ENCODE results near the gene AKR1D1.
"Not testable (repeated sequence)": the region's sequence is repeated elsewhere in the genome, so short reads cannot be mapped to it uniquely, and the experiment has no call there.

Gene AKR1D1

GRCh38 chr7:138125598-138126111 is 49.4 kb downstream of the AKR1D1 start:
- no peak overlapping the region for H3K4me3 ChIP-seq (ENCODE audit: low read length)
- no peaks in the 10 kb centered on the region for H3K36me3 ChIP-seq (ENCODE audit: control insufficient read depth, insufficient read depth, low read length, severe bottlenecking)
- DNase-seq (ENCODE audit: low read depth): no peak
- H3K9ac ChIP-seq (ENCODE audit: low read length): no peak overlapping the region
- no peaks in the 10 kb centered on the region for H3K9me3 ChIP-seq (ENCODE audit: control insufficient read depth, low read length)
- no peaks in the 10 kb centered on the region for H3K4me1 ChIP-seq (ENCODE audit: control insufficient read depth, insufficient read depth, low read length)
- no peaks in the 10 kb centered on the region for H3K27me3 ChIP-seq (replicated peaks; ENCODE audit: control insufficient read depth, insufficient read depth, low read length)

- H3K27me3 ChIP-seq (replicated peaks; ENCODE audit: control insufficient read depth, insufficient read depth, low read length): no peaks in the 10 kb centered on the region
- no peaks in the 10 kb centered on the region for H3K36me3 ChIP-seq (ENCODE audit: control insufficient read depth, insufficient read depth, low read length, severe bottlenecking)
- H3K9me3 ChIP-seq (ENCODE audit: control insufficient read depth, low read length): no peaks in the 10 kb centered on the region
- no peak overlapping the region for H3K9ac ChIP-seq (ENCODE audit: low read length)
- no peaks in the 10 kb centered on the region for H3K4me1 ChIP-seq (ENCODE audit: control insufficient read depth, insufficient read depth, low read length)
- H3K4me3 ChIP-seq (ENCODE audit: low read length): no peak overlapping the region
- no peak for DNase-seq (ENCODE audit: low read depth)
Observed at GRCh38 chr7:138126928-138127327, 50.7 kb downstream of the AKR1D1 start.

GRCh38 chr7:138127996-138128395 is 51.7 kb downstream of the AKR1D1 start:
- H3K27me3 ChIP-seq (replicated peaks; ENCODE audit: control insufficient read depth, insufficient read depth, low read length): no peaks in the 10 kb centered on the region
- no peak overlapping the region for H3K9ac ChIP-seq (ENCODE audit: low read length)
- no peak overlapping the region for H3K4me3 ChIP-seq (ENCODE audit: low read length)
- H3K36me3 ChIP-seq (ENCODE audit: control insufficient read depth, insufficient read depth, low read length, severe bottlenecking): no peaks in the 10 kb centered on the region
- no peaks in the 10 kb centered on the region for H3K9me3 ChIP-seq (ENCODE audit: control insufficient read depth, low read length)
- no peak for DNase-seq (ENCODE audit: low read depth)
- H3K4me1 ChIP-seq (ENCODE audit: control insufficient read depth, insufficient read depth, low read length): no peaks in the 10 kb centered on the region

GRCh38 chr7:138129551-138130165 is 53.4 kb downstream of the AKR1D1 start:
- Histone ChIP-seq H3K9me3 (ENCODE audit: control insufficient read depth, low read length) (no peaks in the 10 kb centered on the region), H3K4me3 (ENCODE audit: low read length) (no peak overlapping the region), H3K27me3 (replicated peaks; ENCODE audit: control insufficient read depth, insufficient read depth, low read length) (no peaks in the 10 kb centered on the region), H3K4me1 (ENCODE audit: control insufficient read depth, insufficient read depth, low read length) (no peaks in the 10 kb centered on the region), H3K36me3 (ENCODE audit: control insufficient read depth, insufficient read depth, low read length, severe bottlenecking) (no peaks in the 10 kb centered on the region), H3K9ac (ENCODE audit: low read length) (no peak overlapping the region)
- no peak for DNase-seq (ENCODE audit: low read depth)

- Histone ChIP-seq H3K4me3 (ENCODE audit: low read length) (no peak overlapping the region), H3K27me3 (replicated peaks; ENCODE audit: control insufficient read depth, insufficient read depth, low read length) (no peaks in the 10 kb centered on the region), H3K36me3 (ENCODE audit: control insufficient read depth, insufficient read depth, low read length, severe bottlenecking) (no peaks in the 10 kb centered on the region), H3K4me1 (ENCODE audit: control insufficient read depth, insufficient read depth, low read length) (no peaks in the 10 kb centered on the region), H3K9me3 (ENCODE audit: control insufficient read depth, low read length) (no peaks in the 10 kb centered on the region), H3K9ac (ENCODE audit: low read length) (no peak overlapping the region)
- DNase-seq (ENCODE audit: low read depth): no peak
Observed at GRCh38 chr7:138137423-138138171, 61.3 kb downstream of the AKR1D1 start.

GRCh38 chr7:138138244-138138643 is 62.0 kb downstream of the AKR1D1 start:
- Histone ChIP-seq H3K9ac (ENCODE audit: low read length) (no peak overlapping the region), H3K36me3 (ENCODE audit: control insufficient read depth, insufficient read depth, low read length, severe bottlenecking) (no peaks in the 10 kb centered on the region), H3K9me3 (ENCODE audit: control insufficient read depth, low read length) (no peaks in the 10 kb centered on the region), H3K4me1 (ENCODE audit: control insufficient read depth, insufficient read depth, low read length) (no peaks in the 10 kb centered on the region), H3K27me3 (replicated peaks; ENCODE audit: control insufficient read depth, insufficient read depth, low read length) (no peaks in the 10 kb centered on the region), H3K4me3 (ENCODE audit: low read length) (no peak overlapping the region)
- DNase-seq (ENCODE audit: low read depth): no peak

- Histone ChIP-seq H3K4me1 (ENCODE audit: control insufficient read depth, insufficient read depth, low read length) (no peaks in the 10 kb centered on the region), H3K9ac (ENCODE audit: low read length) (no peak overlapping the region), H3K27me3 (replicated peaks; ENCODE audit: control insufficient read depth, insufficient read depth, low read length) (no peaks in the 10 kb centered on the region), H3K4me3 (ENCODE audit: low read length) (no peak overlapping the region), H3K9me3 (ENCODE audit: control insufficient read depth, low read length) (no peaks in the 10 kb centered on the region), H3K36me3 (ENCODE audit: control insufficient read depth, insufficient read depth, low read length, severe bottlenecking) (no peaks in the 10 kb centered on the region)
- no peak for DNase-seq (ENCODE audit: low read depth)
Observed at GRCh38 chr7:138142583-138143201, 66.4 kb downstream of the AKR1D1 start.

GRCh38 chr7:138144958-138145357 is 68.7 kb downstream of the AKR1D1 start:
- Histone ChIP-seq H3K27me3 (replicated peaks; ENCODE audit: control insufficient read depth, insufficient read depth, low read length) (no peaks in the 10 kb centered on the region), H3K9me3 (ENCODE audit: control insufficient read depth, low read length) (no peaks in the 10 kb centered on the region), H3K4me3 (ENCODE audit: low read length) (no peak overlapping the region), H3K36me3 (ENCODE audit: control insufficient read depth, insufficient read depth, low read length, severe bottlenecking) (no peaks in the 10 kb centered on the region), H3K9ac (ENCODE audit: low read length) (no peak overlapping the region), H3K4me1 (ENCODE audit: control insufficient read depth, insufficient read depth, low read length) (no peaks in the 10 kb centered on the region)
- DNase-seq (ENCODE audit: low read depth): no peak

- H3K4me1 ChIP-seq (ENCODE audit: control insufficient read depth, insufficient read depth, low read length); DNase-seq (ENCODE audit: low read depth); H3K9me3 ChIP-seq (ENCODE audit: control insufficient read depth, low read length); H3K27me3 ChIP-seq (replicated peaks; ENCODE audit: control insufficient read depth, insufficient read depth, low read length); H3K4me3 ChIP-seq (ENCODE audit: low read length); H3K9ac ChIP-seq (ENCODE audit: low read length); H3K36me3 ChIP-seq (ENCODE audit: control insufficient read depth, insufficient read depth, low read length, severe bottlenecking): not testable (repeated sequence)
Observed at GRCh38 chr7:138146221-138146620, 70.0 kb downstream of the AKR1D1 start.

GRCh38 chr7:138146757-138147734 is 70.8 kb downstream of the AKR1D1 start:
- not testable (repeated sequence) for H3K9me3 ChIP-seq (ENCODE audit: control insufficient read depth, low read length); H3K36me3 ChIP-seq (ENCODE audit: control insufficient read depth, insufficient read depth, low read length, severe bottlenecking); H3K4me3 ChIP-seq (ENCODE audit: low read length); DNase-seq (ENCODE audit: low read depth); H3K9ac ChIP-seq (ENCODE audit: low read length); H3K27me3 ChIP-seq (replicated peaks; ENCODE audit: control insufficient read depth, insufficient read depth, low read length); H3K4me1 ChIP-seq (ENCODE audit: control insufficient read depth, insufficient read depth, low read length)
